K562 (cell line): ENCODE data around the gene SLC2A10. TPM values are rescaled to one million over a fixed set of nuclear protein-coding genes. Genes with fewer than 3 reads are reported as not detected.
A peak's percentile ranks its signal among the peaks of the same experiment; 100 is the strongest.

ENCODE experiments used
- ARID4B ChIP-seq: sonication (generic); formaldehyde crosslinking; IDR thresholded peaks from 2 replicates; pipeline ENCODE4 v1.8.0; 2022; ENCODE audit warnings: mild to moderate bottlenecking, missing genetic modification reagents
- CGGBP1 ChIP-seq: fragments of 250-450 bp; sonication (Bioruptor Pico); IDR thresholded peaks from 2 replicates; pipeline ENCODE4 v1.9.0; 2021; ENCODE audit warnings: mild to moderate bottlenecking
- ETS1 ChIP-seq: conservative IDR thresholded peaks from 2 replicates; pipeline ENCODE4 v1.6.1; 2011; ENCODE audit warnings: low read depth, mild to moderate bottlenecking, low read length; ENCODE audit not compliant: control insufficient read depth
- HNRNPLL ChIP-seq: fragments of 200-400 bp; formaldehyde crosslinking; IDR thresholded peaks from 2 replicates; pipeline ENCODE4 v1.6.1; 2017; ENCODE audit warnings: low read length, low read depth, mild to moderate bottlenecking; ENCODE audit not compliant: poor library complexity, severe bottlenecking
- KAT7 ChIP-seq: sonication (generic); formaldehyde crosslinking; IDR thresholded peaks from 2 replicates; pipeline ENCODE4 v1.8.0; 2022; ENCODE audit warnings: missing genetic modification reagents, mild to moderate bottlenecking, borderline replicate concordance
- NCOR1 ChIP-seq: fragments of 450-650 bp; IDR thresholded peaks from 2 replicates; pipeline ENCODE4 v1.6.1; 2016; ENCODE audit warnings: mild to moderate bottlenecking, moderate library complexity
- PHF20 ChIP-seq: fragments of 450-650 bp; IDR thresholded peaks from 2 replicates; pipeline ENCODE4 v1.6.1; 2018; ENCODE audit not compliant: partially characterized antibody
- PTRF ChIP-seq: fragments of 450-650 bp; IDR thresholded peaks from 2 replicates; pipeline ENCODE4 v1.6.1; 2016; ENCODE audit warnings: mild to moderate bottlenecking, missing genetic modification characterization, missing compliant biosample characterization
- SMAD4 ChIP-seq: fragments of 250-450 bp; sonication (Bioruptor Pico); conservative IDR thresholded peaks from 2 replicates; pipeline ENCODE4 v1.8.0; 2021; ENCODE audit warnings: inconsistent platforms, mild to moderate bottlenecking, moderate library complexity
- SMARCA5 ChIP-seq: fragments of 450-650 bp; IDR thresholded peaks from 2 replicates; pipeline ENCODE4 v1.6.1; 2016
- U2AF1 ChIP-seq: fragments of 200-400 bp; formaldehyde crosslinking; optimal IDR thresholded peaks from 2 replicates; pipeline ENCODE3; 2017; ENCODE audit warnings: mild to moderate bottlenecking, low read depth, low read length, moderate library complexity
- ZNF282 ChIP-seq: sonication (generic); formaldehyde crosslinking; IDR thresholded peaks from 2 replicates; pipeline ENCODE4 v1.8.1; 2023; ENCODE audit warnings: missing genetic modification reagents
- ZNF77 ChIP-seq: fragments of 250-450 bp; sonication (Bioruptor Pico); IDR thresholded peaks from 2 replicates; pipeline ENCODE4 v1.5.0; 2020
- polyA plus RNA-seq, 8 experiments: library from polyadenylated mRNA; depleted of rRNA in 4 of 8; stranded (reverse) in 5 of 8; unstranded in 3 of 8; fragments of >200 nt; fragmentation: Nextera tagmentation in 2 of 8; fragmentation: Illumina TruSeq in 1 of 8; extraction: Ambion mirVana in 2 of 8; extraction: Trizol in 1 of 8; gene quantifications; 2 replicates each; pipeline versions ENCODE4 v1.2.1 to v1.2.3, GENCODE V29; 2011 to 2014; ENCODE audit warnings: inconsistent platforms in 1 of 8, missing spikeins in 1 of 8
- total RNA-seq, 7 experiments: library from RNA; depleted of rRNA in 6 of 7; stranded (reverse); fragments of >200 nt in 6 of 7; fragmentation: Illumina TruSeq in 2 of 7; extraction: Trizol in 2 of 7; gene quantifications; 2 replicates each; pipeline versions ENCODE4 v1.2.1 to v1.2.3, GENCODE V29; 2011 to 2021; ENCODE audit warnings: low replicate concordance in 1 of 7
- TF ChIP-seq, protein P1 (sequence below): sonication (generic); formaldehyde crosslinking; IDR thresholded peaks from 2 replicates; pipeline ENCODE4 v1.8.1; 2023; ENCODE audit warnings: mild to moderate bottlenecking, missing genetic modification reagents
- TF ChIP-seq, protein P2 (sequence below): sonication (generic); formaldehyde crosslinking; IDR thresholded peaks from 2 replicates; pipeline ENCODE4 v1.8.1; 2023; ENCODE audit warnings: mild to moderate bottlenecking, missing genetic modification reagents
- TF ChIP-seq, protein P3 (sequence below), 3 experiments: fragments of 200-800 bp in 1 of 3; sonication (Bioruptor generic) in 1 of 3; sonication (generic) in 1 of 3; formaldehyde crosslinking in 1 of 3; IDR thresholded peaks; 2 replicates each; pipeline versions ENCODE4 v1.6.1 to v1.8.0; 2016 to 2022; ENCODE audit warnings: mild to moderate bottlenecking in 2 of 3, missing compliant biosample characterization in 2 of 3, missing genetic modification characterization in 2 of 3, missing genetic modification reagents in 1 of 3

The SLC2A10 gene
- total and polyA plus RNA-seq, 9 of the 15 experiments (the other 6 are each of a cell fraction or from before 2014, with no cell fraction given) = 0.01 to 1.8 (median 0.10) TPM

- TF ChIP-seq ARID4B (CRISPR knock-in tag) (peak; percentile 81), SMARCA5 (no peak), SMAD4 (CRISPR knock-in tag) (0 out of 2 replicates have a peak, but pooled peaks have one; percentile 52), ETS1 (peak; percentile 67; the same call in 1 of the 2 replicates), PTRF (tag) (no peak), NCOR1 (no peak), ZNF77 (CRISPR knock-in tag) (no peak), U2AF1 (peak; percentile 82), KAT7 (peak; percentile 94; the same call in 1 of the 2 replicates), HNRNPLL (peak; percentile 52), PHF20 (peak; percentile 46), ZNF282 (CRISPR knock-in tag) (no peak), CGGBP1 (CRISPR knock-in tag) (0 out of 2 replicates have a peak, but pooled peaks have one; percentile 28)
- TF ChIP-seq, protein P1, sequence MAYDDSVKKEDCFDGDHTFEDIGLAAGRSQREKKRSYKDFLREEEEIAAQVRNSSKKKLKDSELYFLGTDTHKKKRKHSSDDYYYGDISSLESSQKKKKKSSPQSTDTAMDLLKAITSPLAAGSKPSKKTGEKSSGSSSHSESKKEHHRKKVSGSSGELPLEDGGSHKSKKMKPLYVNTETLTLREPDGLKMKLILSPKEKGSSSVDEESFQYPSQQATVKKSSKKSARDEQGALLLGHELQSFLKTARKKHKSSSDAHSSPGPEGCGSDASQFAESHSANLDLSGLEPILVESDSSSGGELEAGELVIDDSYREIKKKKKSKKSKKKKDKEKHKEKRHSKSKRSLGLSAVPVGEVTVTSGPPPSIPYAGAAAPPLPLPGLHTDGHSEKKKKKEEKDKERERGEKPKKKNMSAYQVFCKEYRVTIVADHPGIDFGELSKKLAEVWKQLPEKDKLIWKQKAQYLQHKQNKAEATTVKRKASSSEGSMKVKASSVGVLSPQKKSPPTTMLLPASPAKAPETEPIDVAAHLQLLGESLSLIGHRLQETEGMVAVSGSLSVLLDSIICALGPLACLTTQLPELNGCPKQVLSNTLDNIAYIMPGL = peak; percentile 82; the same call in 1 of the 2 replicates
- TF ChIP-seq, protein P2, sequence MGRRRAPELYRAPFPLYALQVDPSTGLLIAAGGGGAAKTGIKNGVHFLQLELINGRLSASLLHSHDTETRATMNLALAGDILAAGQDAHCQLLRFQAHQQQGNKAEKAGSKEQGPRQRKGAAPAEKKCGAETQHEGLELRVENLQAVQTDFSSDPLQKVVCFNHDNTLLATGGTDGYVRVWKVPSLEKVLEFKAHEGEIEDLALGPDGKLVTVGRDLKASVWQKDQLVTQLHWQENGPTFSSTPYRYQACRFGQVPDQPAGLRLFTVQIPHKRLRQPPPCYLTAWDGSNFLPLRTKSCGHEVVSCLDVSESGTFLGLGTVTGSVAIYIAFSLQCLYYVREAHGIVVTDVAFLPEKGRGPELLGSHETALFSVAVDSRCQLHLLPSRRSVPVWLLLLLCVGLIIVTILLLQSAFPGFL (CRISPR knock-in tag) = 0 out of 2 replicates have a peak, but pooled peaks have one; percentile 69
- TF ChIP-seq, protein P3, sequence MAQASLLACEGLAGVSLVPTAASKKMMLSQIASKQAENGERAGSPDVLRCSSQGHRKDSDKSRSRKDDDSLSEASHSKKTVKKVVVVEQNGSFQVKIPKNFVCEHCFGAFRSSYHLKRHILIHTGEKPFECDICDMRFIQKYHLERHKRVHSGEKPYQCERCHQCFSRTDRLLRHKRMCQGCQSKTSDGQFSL (CRISPR knock-in tag; IDR thresholded peaks at IDR 0.05) = no peak
- TF ChIP-seq, protein P3 (tag; IDR thresholded peaks at IDR 0.05) = no peak
Observed at GRCh38 chr20:46689082-46689753, 20.2 kb upstream of the SLC2A10 start, which contains the start of gene TP53RK (continued).
